ENCODE measurements around the gene FLT3.
"Not testable (repeated sequence)": the region's sequence is repeated elsewhere in the genome, so short reads cannot be mapped to it uniquely, and the experiment has no call there.

Gene FLT3

GRCh38 chr13:28099396-28100149, 803 bp downstream of the FLT3 start:
- no peak for DNase-seq (ENCODE audit: low read depth)

DNA sequence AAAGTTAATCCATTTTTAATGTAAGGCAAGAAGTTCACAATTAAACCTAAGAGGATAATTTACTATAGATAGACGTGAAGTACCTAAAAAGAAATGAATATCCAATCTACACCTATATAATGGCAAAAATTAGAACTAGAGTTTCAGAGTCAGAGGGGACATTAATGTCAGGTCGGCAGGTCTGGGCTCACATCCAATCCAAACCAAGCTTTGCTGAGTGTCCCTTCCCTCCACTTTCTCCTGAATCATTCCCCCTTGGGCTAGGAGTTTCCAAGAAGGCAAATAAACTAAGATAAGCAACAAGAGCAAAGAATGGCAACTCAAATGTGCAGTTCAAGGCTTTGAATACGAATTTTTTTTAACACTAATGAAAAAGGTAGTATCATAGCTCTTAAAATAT, 2.9 kb downstream of the FLT3 start:
- DNase-seq (ENCODE audit: low read depth) = no peak

DNA sequence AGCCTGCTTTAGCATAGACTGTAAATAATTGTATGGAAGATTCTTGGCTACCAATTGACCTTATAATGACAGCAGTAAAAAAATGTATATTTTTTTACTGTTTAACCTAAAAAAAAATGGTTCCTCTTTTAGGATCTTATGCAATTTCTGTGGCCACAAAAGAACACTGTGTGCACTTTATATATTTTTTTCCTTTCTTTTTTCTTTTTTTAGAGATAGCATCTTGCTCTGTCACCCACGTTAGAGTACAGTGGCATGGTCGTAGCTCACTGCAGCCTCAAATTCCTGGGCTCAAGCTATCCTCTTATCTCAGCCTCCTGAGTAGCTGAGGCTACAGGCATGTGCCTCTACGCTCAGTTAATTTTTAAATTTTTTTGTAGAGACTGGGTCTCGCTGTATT, 6.1 kb downstream of the FLT3 start:
- no peak for DNase-seq (ENCODE audit: low read depth)

DNA sequence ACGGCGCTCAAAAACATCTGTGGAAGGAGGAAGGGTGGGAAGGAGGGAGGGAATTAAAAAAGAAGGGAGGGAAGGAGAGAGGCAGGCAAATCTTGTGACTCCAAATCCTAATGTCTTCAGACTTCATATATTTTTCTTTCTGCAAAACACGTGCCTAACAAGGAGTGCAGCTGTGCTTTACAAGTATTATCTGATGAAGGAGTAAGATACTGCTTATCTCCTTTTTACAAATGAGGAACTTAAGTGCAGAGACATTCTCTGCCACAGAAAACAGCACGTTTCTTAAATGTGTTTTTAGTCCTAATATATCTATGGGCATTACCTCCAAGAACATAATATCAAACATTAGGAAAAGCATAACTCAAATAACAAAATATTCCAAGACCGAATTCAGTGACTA, 6.5 kb downstream of the FLT3 start:
- no peak for DNase-seq (ENCODE audit: low read depth)

DNA sequence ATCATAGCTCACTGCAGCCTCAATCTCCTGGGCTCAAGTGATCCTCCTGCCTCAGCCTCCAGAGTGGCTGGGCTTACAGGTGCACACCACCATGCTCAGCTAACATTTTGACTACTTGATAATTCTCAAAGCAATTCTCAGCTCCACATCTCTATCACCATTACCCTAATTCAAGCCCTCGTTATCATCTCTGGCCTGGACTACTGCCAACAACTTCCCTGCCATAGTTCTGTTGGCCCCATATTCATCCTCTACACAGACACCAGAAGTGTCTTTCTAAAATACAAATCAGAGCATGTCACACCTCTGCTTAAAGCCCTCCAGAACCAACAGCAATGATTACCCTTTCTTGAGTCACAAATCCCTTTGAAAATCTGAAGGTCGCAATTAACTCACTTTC, 7.9 kb downstream of the FLT3 start:
- no peak for DNase-seq (ENCODE audit: low read depth)

DNA sequence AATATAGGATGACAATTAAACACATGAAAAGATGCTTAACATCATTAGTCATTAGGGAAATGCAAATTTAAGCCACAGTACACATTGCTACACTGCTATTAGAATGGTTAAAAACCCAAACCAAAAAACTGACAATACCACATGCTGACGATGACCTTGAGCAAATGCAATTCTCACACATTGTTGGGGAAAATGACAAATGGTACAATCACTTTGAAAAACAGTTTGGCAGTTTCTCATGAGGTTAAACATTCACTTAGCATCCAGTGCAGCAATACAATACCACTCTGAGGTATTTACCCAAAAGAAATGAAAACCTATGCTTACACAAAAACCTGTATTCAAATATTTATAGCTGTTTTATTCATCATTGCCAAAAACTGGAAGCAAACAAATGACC, 11.3 kb downstream of the FLT3 start:
- DNase-seq (ENCODE audit: low read depth) = no peak

GRCh38 chr13:28077820-28078219, 22.6 kb downstream of the FLT3 start:
- DNase-seq (ENCODE audit: low read depth) = not testable (repeated sequence)

- DNase-seq (ENCODE audit: low read depth) = no peak
Measured at GRCh38 chr13:28077231-28077630, 23.1 kb downstream of the FLT3 start.

DNA sequence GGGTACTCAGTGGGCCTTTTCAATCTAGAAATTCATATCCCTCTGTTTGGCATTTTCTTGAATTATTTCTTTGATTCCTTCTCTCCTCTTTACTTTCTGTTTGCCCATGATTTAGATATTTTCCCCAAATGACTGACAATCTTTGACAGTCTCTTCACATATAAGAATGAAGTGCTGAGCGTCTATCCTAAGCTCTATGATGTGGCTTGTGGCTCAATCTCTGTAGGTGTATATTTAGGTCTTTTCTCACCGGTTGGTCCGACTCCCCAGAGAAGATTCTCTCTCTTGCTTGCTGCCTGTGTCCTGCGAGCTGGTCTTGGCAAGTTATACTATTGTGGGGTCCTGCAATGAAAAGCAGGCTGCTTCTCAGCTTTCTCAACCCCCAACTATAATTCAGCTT, 29.0 kb downstream of the FLT3 start:
- no peak for DNase-seq (ENCODE audit: low read depth)

DNA sequence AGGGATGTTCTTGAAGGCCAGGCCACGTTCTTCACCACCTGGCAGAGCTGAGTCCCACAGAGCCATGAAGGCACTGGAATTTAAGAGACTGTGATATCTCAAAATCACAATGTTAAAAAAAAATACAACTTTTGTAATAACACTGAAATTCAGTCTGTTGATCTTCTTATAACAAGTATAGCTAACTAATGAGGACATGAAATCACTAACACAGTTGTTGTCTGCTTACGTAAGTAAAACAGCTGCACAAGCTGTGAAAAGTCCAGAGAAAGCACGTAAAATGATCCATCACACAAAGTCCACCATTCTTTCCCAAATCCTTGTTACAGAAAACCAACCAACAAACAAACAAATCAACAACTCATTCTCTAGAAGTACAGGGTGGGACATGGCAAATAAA, 32.9 kb downstream of the FLT3 start:
- no peak for DNase-seq (ENCODE audit: low read depth)

DNA sequence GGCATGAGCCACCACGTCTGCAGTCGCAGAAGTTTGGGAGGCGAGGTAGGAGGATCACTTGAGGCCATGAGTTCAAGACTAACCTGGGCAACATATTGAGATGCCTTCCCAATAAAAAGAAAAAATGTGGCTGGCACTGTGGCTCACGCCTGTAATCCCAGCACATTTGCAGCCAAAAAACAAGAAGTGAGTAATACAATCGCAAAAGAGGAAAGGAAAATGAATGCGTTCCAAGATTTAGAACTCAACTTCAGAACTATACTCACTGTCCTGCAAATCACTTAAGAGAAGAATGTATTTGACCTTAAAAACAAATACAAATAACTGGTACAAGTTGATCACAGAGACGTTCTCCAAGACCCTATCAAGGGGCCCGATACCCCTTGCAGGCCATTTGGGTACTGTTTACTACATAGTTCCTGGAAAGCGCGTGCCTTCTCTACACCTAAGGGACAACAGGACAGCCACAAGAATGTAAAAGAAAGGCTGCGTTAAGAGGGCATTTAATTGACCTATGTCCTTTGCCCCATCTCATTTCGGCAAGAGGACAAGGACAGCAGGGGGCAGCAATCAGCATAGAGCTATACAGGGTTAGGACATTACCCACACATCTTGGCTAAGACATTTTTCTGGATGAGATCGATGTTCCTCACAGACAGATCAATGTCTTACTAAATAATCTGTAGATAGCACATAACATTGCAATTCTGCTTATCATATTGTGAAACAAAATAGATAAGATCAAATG, 41.3 kb downstream of the FLT3 start:
- peak; percentile 4 for DNase-seq (ENCODE audit: low read depth)

GRCh38 chr13:28056970-28057712, 43.2 kb downstream of the FLT3 start:
- DNase-seq (ENCODE audit: low read depth) = no peak

- DNase-seq (ENCODE audit: low read depth) = no peak
Measured at GRCh38 chr13:28056426-28056825, 44.0 kb downstream of the FLT3 start.

DNA sequence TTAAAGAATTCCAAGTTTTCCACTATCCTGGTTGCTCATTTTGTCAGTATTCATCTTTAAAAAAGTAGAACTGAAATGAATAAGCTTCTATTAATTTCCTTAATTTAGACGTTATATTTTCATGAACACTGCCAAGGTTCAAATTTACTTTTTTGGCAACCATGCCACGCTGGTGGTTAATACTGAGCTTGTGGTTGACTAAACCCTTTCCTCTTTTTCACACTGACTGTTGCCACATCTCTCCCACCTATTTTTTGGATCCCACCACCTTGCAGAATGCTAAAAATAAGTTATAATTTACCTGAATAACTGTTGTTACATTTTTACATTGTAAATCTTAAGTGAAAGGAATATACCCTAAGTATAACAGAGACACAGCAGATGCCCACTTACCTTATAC, 45.0 kb downstream of the FLT3 start:
- DNase-seq (ENCODE audit: low read depth) = no peak

GRCh38 chr13:28052945-28053344, 47.4 kb downstream of the FLT3 start:
- no peak for DNase-seq (ENCODE audit: low read depth)

DNA sequence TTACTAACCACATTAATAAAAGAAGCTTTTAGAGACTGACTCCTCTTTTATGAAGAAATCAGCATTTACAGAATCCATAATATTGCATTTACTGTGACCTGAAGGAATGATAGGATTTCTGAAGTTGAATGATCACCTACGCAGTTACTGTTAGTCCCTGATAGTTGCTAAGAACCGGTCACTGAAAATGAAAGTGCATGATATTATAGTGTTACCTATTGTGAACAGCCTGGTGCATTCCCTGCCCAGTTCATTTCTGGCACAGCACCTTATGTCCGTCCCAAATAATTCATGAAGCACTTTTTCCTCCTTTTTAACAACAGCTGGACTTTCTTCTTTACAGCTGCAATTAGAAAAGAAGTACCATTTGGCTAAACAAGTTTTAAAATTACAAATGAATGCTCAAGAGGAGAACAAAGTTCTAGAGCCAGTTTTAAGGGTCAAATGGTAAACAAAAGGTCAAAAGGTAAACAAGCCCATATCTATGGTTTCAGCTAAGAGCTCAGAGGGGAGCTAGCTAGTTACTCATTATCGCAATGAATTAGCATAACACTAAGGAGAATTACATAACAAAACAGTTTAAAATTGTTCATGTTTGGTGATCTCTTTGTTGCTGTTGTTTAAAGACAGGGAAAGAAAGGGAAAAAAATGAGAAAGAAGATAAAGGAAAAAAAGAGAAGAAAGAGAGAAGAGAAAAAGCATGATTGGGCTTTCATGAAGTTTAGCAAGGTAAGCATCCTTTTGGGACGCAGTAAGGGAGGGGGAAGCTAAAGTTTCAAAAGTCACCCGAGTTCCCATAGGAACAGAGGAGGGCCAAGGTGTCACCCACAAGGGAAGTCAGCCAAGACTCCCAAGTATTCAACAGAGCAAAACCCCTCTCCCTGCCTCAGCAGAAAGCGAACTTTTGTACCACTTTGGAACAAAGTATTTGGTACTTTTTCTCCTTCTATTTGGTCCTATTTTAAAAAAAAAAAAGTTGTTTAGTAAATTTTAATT, 50.2 kb downstream of the FLT3 start:
- DNase-seq (ENCODE audit: low read depth) = no peak

DNA sequence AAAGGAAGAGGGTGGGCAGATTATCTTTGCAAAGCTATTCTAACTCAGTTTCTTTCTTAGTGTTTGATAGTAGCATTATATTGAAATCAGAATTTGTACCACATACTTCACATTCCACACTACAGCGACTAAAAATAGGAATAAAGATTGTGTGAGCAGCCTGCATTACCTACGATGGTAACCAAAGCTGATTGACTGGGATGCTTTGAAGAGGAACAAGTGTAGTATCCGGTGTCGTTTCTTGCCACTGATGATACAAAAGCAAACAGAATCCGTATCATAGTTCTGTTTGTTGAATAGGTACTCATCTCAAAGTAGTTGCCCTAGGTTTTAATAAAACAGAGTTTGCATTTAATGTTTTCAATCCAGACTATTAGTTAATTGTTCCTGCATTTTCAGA, 51.2 kb downstream of the FLT3 start:
- no peak for DNase-seq (ENCODE audit: low read depth)

DNA sequence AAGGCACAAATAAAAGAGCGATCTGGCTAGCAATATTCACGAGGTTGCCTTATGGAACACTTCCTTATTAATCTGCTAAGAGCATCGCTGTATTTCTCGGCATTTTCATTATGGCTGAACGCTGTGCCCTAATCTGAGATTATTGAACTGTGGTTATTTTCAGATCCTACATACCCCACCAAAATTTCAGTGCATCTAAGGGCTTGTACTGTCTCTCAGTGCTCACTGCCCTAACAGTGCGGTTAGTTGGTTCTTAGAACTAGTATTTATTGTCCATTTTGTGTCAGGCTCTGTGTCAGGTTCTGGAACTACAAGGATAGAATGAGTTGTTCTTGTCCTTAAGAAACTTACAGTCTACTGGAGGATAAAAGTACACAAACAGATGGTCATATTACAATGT, 51.6 kb downstream of the FLT3 start:
- no peak for DNase-seq (ENCODE audit: low read depth)

DNA sequence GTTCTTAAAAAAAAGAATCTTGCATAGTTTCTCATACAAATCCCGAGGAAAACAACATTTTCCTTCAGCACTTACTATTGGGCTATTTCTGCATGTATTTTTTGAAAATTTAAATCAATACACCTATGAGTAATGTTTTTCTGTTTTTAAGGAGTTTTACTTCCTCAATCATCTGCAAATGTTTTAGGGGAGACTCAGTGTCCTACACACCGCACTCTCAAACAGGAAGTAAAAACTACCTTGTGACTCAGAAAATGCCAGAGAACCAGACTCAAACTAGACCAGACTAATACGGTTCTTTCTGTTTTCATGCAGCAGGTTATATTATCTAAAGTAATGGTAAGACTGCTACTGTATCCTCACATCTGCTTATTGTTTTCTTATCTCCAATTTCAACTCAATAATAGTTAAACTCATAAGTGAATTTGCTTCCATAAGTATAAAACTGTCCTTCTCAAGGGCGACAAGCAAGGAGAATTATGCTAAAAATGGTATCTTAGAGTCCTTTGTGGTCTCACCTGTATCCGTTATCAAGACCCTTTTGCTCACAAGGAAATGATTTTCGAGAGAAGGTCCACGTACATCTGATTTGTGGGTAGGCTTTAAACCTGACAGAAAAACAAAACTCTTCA, 52.5 kb downstream of the FLT3 start:
- no peak for DNase-seq (ENCODE audit: low read depth)

- DNase-seq (ENCODE audit: low read depth) = no peak
Measured at GRCh38 chr13:28046981-28047380, 53.4 kb downstream of the FLT3 start.

DNA sequence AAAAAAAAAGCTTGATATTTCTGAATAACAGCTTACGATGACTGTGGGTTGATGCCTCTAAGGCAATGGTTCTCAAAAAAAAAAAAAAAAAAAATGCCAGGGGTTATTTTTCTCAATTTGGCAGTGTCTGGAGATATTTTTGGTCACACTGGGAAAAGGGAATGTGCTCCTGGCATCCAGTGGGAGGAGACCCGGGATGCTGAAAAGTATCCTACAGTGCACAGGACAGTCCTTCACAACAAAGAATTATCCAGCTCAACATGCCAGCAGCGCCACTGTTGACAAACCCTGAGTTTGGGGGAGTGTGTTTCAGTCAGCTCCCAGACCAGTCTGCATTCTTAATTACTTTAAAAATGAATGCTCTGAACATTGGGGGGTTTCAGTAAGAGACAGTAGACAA, 54.5 kb downstream of the FLT3 start:
- no peak for DNase-seq (ENCODE audit: low read depth)

Measured in fibroblast of the conjunctiva (primary cell).